ENCODE measurements around the gene UPK1B. TPM values are rescaled to one million over a fixed set of nuclear protein-coding genes. Genes with fewer than 3 reads are reported as not detected.

The UPK1B gene
- total RNA-seq, 1 experiment from 2014 or later = 26.9 TPM

DNA sequence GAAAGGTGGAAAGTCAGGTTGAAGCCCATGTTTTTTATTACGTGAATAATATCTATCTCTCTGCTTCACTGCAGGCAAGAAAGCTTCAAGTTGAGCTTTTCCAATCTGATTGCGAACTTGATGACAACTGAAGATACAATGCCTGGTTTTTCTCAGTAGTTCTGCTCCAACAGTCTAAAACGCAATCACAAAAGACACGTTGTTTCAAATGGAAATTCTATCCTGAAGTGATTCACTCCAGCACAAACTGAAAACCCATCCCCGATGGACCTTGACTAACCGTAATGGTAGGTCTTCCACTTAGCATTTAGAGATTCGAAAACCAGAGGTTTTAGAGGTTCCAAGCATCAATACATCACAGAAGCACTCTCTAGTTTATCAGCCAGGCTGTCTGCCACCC is 56.7 kb downstream of the UPK1B start:
- Mint-ChIP-seq H3K36me3 (ENCODE audit: insufficient read depth, unreplicated experiment) (peaks cover 40% of the 10 kb centered on the region), H3K27me3 (ENCODE audit: unreplicated experiment) (no peaks in the 10 kb centered on the region), H3K4me3 (ENCODE audit: low read depth, unreplicated experiment) (no peak overlapping the region), H3K9me3 (ENCODE audit: low read depth, unreplicated experiment) (no peaks in the 10 kb centered on the region), H3K4me1 (ENCODE audit: low read depth, unreplicated experiment) (peaks cover 16% of the 10 kb centered on the region), H3K27ac (ENCODE audit: unreplicated experiment) (no peak overlapping the region)
- TF ChIP-seq, protein P1, sequence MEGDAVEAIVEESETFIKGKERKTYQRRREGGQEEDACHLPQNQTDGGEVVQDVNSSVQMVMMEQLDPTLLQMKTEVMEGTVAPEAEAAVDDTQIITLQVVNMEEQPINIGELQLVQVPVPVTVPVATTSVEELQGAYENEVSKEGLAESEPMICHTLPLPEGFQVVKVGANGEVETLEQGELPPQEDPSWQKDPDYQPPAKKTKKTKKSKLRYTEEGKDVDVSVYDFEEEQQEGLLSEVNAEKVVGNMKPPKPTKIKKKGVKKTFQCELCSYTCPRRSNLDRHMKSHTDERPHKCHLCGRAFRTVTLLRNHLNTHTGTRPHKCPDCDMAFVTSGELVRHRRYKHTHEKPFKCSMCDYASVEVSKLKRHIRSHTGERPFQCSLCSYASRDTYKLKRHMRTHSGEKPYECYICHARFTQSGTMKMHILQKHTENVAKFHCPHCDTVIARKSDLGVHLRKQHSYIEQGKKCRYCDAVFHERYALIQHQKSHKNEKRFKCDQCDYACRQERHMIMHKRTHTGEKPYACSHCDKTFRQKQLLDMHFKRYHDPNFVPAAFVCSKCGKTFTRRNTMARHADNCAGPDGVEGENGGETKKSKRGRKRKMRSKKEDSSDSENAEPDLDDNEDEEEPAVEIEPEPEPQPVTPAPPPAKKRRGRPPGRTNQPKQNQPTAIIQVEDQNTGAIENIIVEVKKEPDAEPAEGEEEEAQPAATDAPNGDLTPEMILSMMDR (IDR thresholded peaks at IDR 0.05; ENCODE audit: unreplicated experiment) = no peak
- CTCF ChIA-PET = no interaction called here
- intact Hi-C loops (cut with micrococcal nuclease; ENCODE audit: unreplicated experiment) = no loop called here
- DNase-seq = no peak
- no TSS peak for BruUV-seq (replicated peaks)

DNA sequence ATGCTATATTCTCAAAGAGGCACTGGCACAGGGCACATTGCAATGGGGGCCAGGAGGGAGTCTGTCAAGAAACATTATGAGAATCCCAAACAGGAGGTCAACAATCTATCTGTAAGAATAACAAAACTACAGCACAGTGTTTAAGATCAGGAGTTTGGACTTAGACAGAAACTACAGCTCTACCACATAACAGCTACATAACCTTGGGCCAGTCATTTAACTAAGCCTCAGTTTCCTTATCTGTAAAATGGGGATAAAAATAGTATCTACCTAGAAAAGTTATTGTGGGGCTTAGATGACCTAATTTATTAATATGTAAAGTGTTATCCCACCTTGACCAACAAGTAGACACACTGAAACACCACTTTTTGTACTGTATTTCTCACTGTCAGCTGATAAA is 57.3 kb downstream of the UPK1B start:
- H3K9me3 Mint-ChIP-seq (ENCODE audit: low read depth, unreplicated experiment) = no peaks in the 10 kb centered on the region
- CTCF ChIA-PET = no interaction called here
- H3K27ac Mint-ChIP-seq (ENCODE audit: unreplicated experiment) = no peak overlapping the region
- no TSS peak for BruUV-seq (replicated peaks)
- peaks cover 47% of the 10 kb centered on the region for H3K36me3 Mint-ChIP-seq (ENCODE audit: insufficient read depth, unreplicated experiment)
- no peak for DNase-seq
- no peak overlapping the region for H3K4me3 Mint-ChIP-seq (ENCODE audit: low read depth, unreplicated experiment)
- peaks cover 16% of the 10 kb centered on the region for H3K4me1 Mint-ChIP-seq (ENCODE audit: low read depth, unreplicated experiment)
- TF ChIP-seq, protein P1 (IDR thresholded peaks at IDR 0.05; ENCODE audit: unreplicated experiment) = no peak
- H3K27me3 Mint-ChIP-seq (ENCODE audit: unreplicated experiment) = no peaks in the 10 kb centered on the region
- intact Hi-C loops (cut with micrococcal nuclease; ENCODE audit: unreplicated experiment) = no loop called here

- Mint-ChIP-seq H3K9me3 (ENCODE audit: low read depth, unreplicated experiment) (no peaks in the 10 kb centered on the region), H3K4me1 (ENCODE audit: low read depth, unreplicated experiment) (no peaks in the 10 kb centered on the region), H3K27ac (ENCODE audit: unreplicated experiment) (no peak overlapping the region), H3K36me3 (ENCODE audit: insufficient read depth, unreplicated experiment) (peaks cover 36% of the 10 kb centered on the region), H3K27me3 (ENCODE audit: unreplicated experiment) (no peaks in the 10 kb centered on the region), H3K4me3 (ENCODE audit: low read depth, unreplicated experiment) (no peak overlapping the region)
- TF ChIP-seq, protein P1 (IDR thresholded peaks at IDR 0.05; ENCODE audit: unreplicated experiment) = no peak
- CTCF ChIA-PET = no interaction called here
- no TSS peak for BruUV-seq (replicated peaks)
- intact Hi-C loops (cut with micrococcal nuclease; ENCODE audit: unreplicated experiment) = loop anchor here (5.0 kb wide), 1 partner anchor 57 kb away; no protein-coding TSS in a partner anchor
- no peak for DNase-seq
Measured at GRCh38 chr3:119234610-119235009, 61.2 kb downstream of the UPK1B start.

DNA sequence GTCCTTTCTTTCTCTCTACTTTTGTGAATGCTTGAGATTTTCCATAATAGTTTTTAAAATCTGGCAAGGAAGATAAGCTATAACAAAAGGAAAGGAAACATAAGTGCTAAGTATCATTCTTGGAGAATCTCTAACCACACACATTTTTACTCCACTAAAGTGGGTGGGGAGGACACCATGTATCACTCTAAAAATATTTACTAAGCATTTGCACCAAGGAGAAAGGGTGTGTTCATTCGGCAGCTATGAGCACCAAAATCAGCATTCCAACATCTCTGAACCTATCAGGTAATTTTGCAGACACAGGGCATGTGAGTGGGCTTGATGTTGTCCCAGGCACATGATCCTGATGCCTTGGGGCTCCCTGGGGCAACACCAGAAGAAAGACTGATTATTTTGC is 61.8 kb downstream of the UPK1B start:
- TF ChIP-seq, protein P1 (IDR thresholded peaks at IDR 0.05; ENCODE audit: unreplicated experiment) = no peak
- no TSS peak for BruUV-seq (replicated peaks)
- Mint-ChIP-seq H3K9me3 (ENCODE audit: low read depth, unreplicated experiment) (no peaks in the 10 kb centered on the region), H3K27ac (ENCODE audit: unreplicated experiment) (no peak overlapping the region), H3K36me3 (ENCODE audit: insufficient read depth, unreplicated experiment) (peaks cover 41% of the 10 kb centered on the region), H3K4me1 (ENCODE audit: low read depth, unreplicated experiment) (no peaks in the 10 kb centered on the region), H3K27me3 (ENCODE audit: unreplicated experiment) (no peaks in the 10 kb centered on the region), H3K4me3 (ENCODE audit: low read depth, unreplicated experiment) (no peak overlapping the region)
- intact Hi-C loops (cut with micrococcal nuclease; ENCODE audit: unreplicated experiment) = loop anchor here (5.0 kb wide), 1 partner anchor 58 kb away; no protein-coding TSS in a partner anchor
- CTCF ChIA-PET = no interaction called here
- no peak for DNase-seq

All from Calu3 (cell line).